ENCODE data around the gene SLCO3A1. TPM values are rescaled to one million over a fixed set of nuclear protein-coding genes. Genes with fewer than 3 reads are reported as not detected.

The SLCO3A1 gene
- total RNA-seq, 1 experiment from 2014 or later, result 5.1 TPM

GRCh38 chr15:92028389-92028724 is 174.8 kb downstream of the SLCO3A1 start:
- TF ChIP-seq YY1 (IDR thresholded peaks at IDR 0.05; ENCODE audit: extremely low read depth, insufficient replicate concordance, low read depth, low read length) (no peak), EGR1 (IDR thresholded peaks at IDR 0.05; ENCODE audit: low read depth) (no peak), JUND (IDR thresholded peaks at IDR 0.05) (no peak), REST (IDR thresholded peaks at IDR 0.05; ENCODE audit: low read depth) (no peak), FOSL1 (IDR thresholded peaks at IDR 0.05; ENCODE audit: low read depth) (no peak), RAD21 (IDR thresholded peaks at IDR 0.05; ENCODE audit: low read depth) (no peak), ELF1 (IDR thresholded peaks at IDR 0.05; ENCODE audit: borderline replicate concordance, low read depth) (no peak), SRF (IDR thresholded peaks at IDR 0.05; ENCODE audit: low read depth) (no peak), POLR2AphosphoS5 (IDR thresholded peaks at IDR 0.05; ENCODE audit: low read depth, low read length) (no peak), MAX (IDR thresholded peaks at IDR 0.05) (no peak), CEBPB (IDR thresholded peaks at IDR 0.05; ENCODE audit: low read depth) (no peak), ZFX (IDR thresholded peaks at IDR 0.05) (no peak), SIN3A (IDR thresholded peaks at IDR 0.05; ENCODE audit: low read depth) (no peak), ZNF274 (IDR thresholded peaks at IDR 0.05; ENCODE audit: low read depth, low read length) (no peak), ATF3 (IDR thresholded peaks at IDR 0.05) (no peak), POLR2A (IDR thresholded peaks at IDR 0.05; ENCODE audit: borderline replicate concordance, extremely low read depth, insufficient read depth, insufficient read length) (no peak), TCF7L2 (IDR thresholded peaks at IDR 0.05; ENCODE audit: borderline replicate concordance, extremely low read depth, insufficient read depth, insufficient read length) (no peak), EZH2phosphoT487 (IDR thresholded peaks at IDR 0.05; ENCODE audit: borderline replicate concordance) (no peak)
- Histone ChIP-seq H4K20me1 (ENCODE audit: insufficient read depth) (no peaks in the 10 kb centered on the region), H3K79me2 (ENCODE audit: insufficient read depth, low read length) (no peaks in the 10 kb centered on the region), H3K4me3 (replicated peaks in 1 of 2; ENCODE audit: low read depth in 1 of 2, low read length in 2 of 2) (no peak overlapping the region), H3K4me2 (ENCODE audit: low read length) (no peak overlapping the region), H2AFZ (ENCODE audit: low read depth, low read length, poor library complexity, severe bottlenecking) (no peak overlapping the region), H3K9me2 (ENCODE audit: insufficient read depth) (no peaks in the 10 kb centered on the region), H3K4me1 (ENCODE audit: control insufficient read depth in 1 of 2, insufficient read depth in 2 of 2, low read length in 2 of 2) (no peaks in the 10 kb centered on the region), H3K27me3 (ENCODE audit: insufficient read depth, low read length) (peaks cover 6% of the 10 kb centered on the region; the same call in 1 of the 2 replicates), H3K9ac (ENCODE audit: low read length) (no peak overlapping the region), H3K36me3 (ENCODE audit: control insufficient read depth in 1 of 2, insufficient read depth in 2 of 2, low read length in 2 of 2) (no peaks in the 10 kb centered on the region), H3K27ac (ENCODE audit: low read depth, low read length) (no peak overlapping the region), H3K9me3 (ENCODE audit: control insufficient read depth in 1 of 2, insufficient read depth in 1 of 2, low read depth in 1 of 2, low read length in 2 of 2) (no peaks in the 10 kb centered on the region)
- RAD21 ChIA-PET (ENCODE audit: low non-redundant PET in 1 of 2, low total read pairs in 2 of 2, uncharacterized antibody in 2 of 2, unreplicated experiment in 2 of 2), result no interaction called here
- ATAC-seq (no peak), DNase-seq (ENCODE audit: low read depth, low spot score) (no peak)
- CTCF ChIA-PET, result no interaction called here
- intact Hi-C loops (cut with micrococcal nuclease), result no loop called here
- no TSS peak for BruUV-seq (replicated peaks)
- POLR2A ChIA-PET, result no interaction called here

All from HCT116 (cell line).